22Rv1 (cell line): Measurements from ENCODE around the gene DBI.

Experiments
- H3K27ac ChIP-seq: fragments of 450-650 bp; 2 replicates; pipeline ENCODE4 v1.5.1; 2017
- CTCF ChIP-seq: fragments of 450-650 bp; IDR thresholded peaks from 2 replicates; pipeline ENCODE4 v1.5.1; 2017; ENCODE audit warnings: mild to moderate bottlenecking
- ZFX ChIP-seq: fragments of 450-650 bp; IDR thresholded peaks from 2 replicates; pipeline ENCODE4 v1.6.1; 2017; ENCODE audit warnings: antibody characterized with exemption, borderline replicate concordance

DBI gene

GRCh38 chr2:119417908-119418307, 51.1 kb downstream of the DBI start:
- no peak overlapping the region for H3K27ac ChIP-seq
- no peak for TF ChIP-seq ZFX
- no peak for TF ChIP-seq CTCF

- no peak overlapping the region for H3K27ac ChIP-seq
- TF ChIP-seq ZFX, result no peak
- no peak for TF ChIP-seq CTCF
Measured at GRCh38 chr2:119419065-119419464, 52.3 kb downstream of the DBI start.

GRCh38 chr2:119419803-119420508, 53.2 kb downstream of the DBI start:
- H3K27ac ChIP-seq, result no peak overlapping the region
- TF ChIP-seq ZFX (no peak), CTCF (no peak)

GRCh38 chr2:119421304-119421703, 54.5 kb downstream of the DBI start:
- TF ChIP-seq ZFX, result no peak
- TF ChIP-seq CTCF, result no peak
- no peak overlapping the region for H3K27ac ChIP-seq

GRCh38 chr2:119421741-119422140, 55.0 kb downstream of the DBI start:
- no peak for TF ChIP-seq CTCF
- H3K27ac ChIP-seq, result no peak overlapping the region
